ENCODE data around the gene PNMA8B. TPM values are rescaled to one million over a fixed set of nuclear protein-coding genes. Genes with fewer than 3 reads are reported as not detected.
A peak's percentile ranks its signal among the peaks of the same experiment; 100 is the strongest.

The PNMA8B gene
- total and polyA plus RNA-seq, 8 donors: 1.4 to 5.2 (median 3.9) TPM

GRCh38 chr19:46491975-46492682, 3.5 kb downstream of the PNMA8B start:
- no peak for TF ChIP-seq CTCF (IDR thresholded peaks at IDR 0.05)
- Histone ChIP-seq H3K4me3 (no peak overlapping the region), H3K9me3 (no peaks in the 10 kb centered on the region), H3K27me3 (peaks cover 34 to 98% of the 10 kb centered on the region in 2 donors), H3K4me1 (peaks cover 15 to 40% of the 10 kb centered on the region in 2 donors), H3K36me3 (no peaks in the 10 kb centered on the region), H3K27ac (no peak overlapping the region)
- ATAC-seq: no peak
- intact Hi-C loops (cut with DNase I): no loop called here
- DNase-seq: peak in 1 of 4 donors; percentile 58

DNA sequence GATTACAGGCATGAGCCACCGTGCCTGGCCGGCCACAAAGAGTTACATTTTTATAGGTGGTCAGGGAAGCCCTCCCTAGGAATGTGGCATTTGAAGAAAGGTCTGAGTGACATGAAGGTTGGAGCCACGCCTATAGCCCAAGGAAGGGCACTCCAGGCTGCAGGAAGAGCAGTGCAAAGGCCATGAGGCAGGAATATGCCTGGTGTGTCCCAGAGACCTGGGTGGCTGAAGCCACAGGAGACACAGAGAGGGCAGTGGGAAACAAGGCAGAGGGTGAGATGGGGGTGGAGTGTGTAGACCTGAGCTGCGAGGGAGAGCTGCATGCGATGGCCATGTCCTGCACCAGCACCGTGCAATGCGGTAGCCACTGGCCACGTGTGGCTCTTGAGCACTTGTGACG, 4.9 kb downstream of the PNMA8B start:
- DNase-seq (peak in 1 of 4 donors; percentile 37), ATAC-seq (no peak)
- H3K36me3 ChIP-seq: no peaks in the 10 kb centered on the region
- TF ChIP-seq CTCF (IDR thresholded peaks at IDR 0.05): no peak
- intact Hi-C loops (cut with DNase I): no loop called here
- no peaks in the 10 kb centered on the region for H3K9me3 ChIP-seq
- no peak overlapping the region for H3K27ac ChIP-seq
- H3K27me3 ChIP-seq: peaks cover 34 to 100% of the 10 kb centered on the region in 2 donors
- peaks cover 15 to 38% of the 10 kb centered on the region in 2 donors for H3K4me1 ChIP-seq
- H3K4me3 ChIP-seq: no peak overlapping the region

GRCh38 chr19:46489445-46490272, 6.0 kb downstream of the PNMA8B start:
- H3K27ac ChIP-seq: no peak overlapping the region
- intact Hi-C loops (cut with DNase I): loop anchor here in 1 of 2 donors (5.0 to 10.0 kb wide), 2 partner anchors 87 to 205 kb away; no protein-coding TSS in a partner anchor
- no peaks in the 10 kb centered on the region for H3K36me3 ChIP-seq
- H3K4me3 ChIP-seq: peak overlapping the region in 1 of 2 donors; percentile 3
- peaks cover 34 to 90% of the 10 kb centered on the region in 2 donors for H3K27me3 ChIP-seq
- ATAC-seq: peak; percentile 47
- peaks cover 15 to 30% of the 10 kb centered on the region in 2 donors for H3K4me1 ChIP-seq
- no peaks in the 10 kb centered on the region for H3K9me3 ChIP-seq
- DNase-seq: peak in 2 of 4 donors; percentile 66 to 82
- TF ChIP-seq CTCF (IDR thresholded peaks at IDR 0.05): no peak

- H3K36me3 ChIP-seq: no peaks in the 10 kb centered on the region
- no peaks in the 10 kb centered on the region for H3K9me3 ChIP-seq
- no peak for TF ChIP-seq CTCF (IDR thresholded peaks at IDR 0.05)
- DNase-seq (peak in 1 of 4 donors; percentile 34), ATAC-seq (no peak)
- no peak overlapping the region for H3K27ac ChIP-seq
- H3K4me1 ChIP-seq: peaks cover 15 to 22% of the 10 kb centered on the region in 2 donors
- H3K27me3 ChIP-seq: peaks cover 26 to 79% of the 10 kb centered on the region in 2 donors
- no peak overlapping the region for H3K4me3 ChIP-seq
- intact Hi-C loops (cut with DNase I): loop anchor here in 1 of 2 donors (5.0 to 10.0 kb wide), 2 partner anchors 86 to 204 kb away; no protein-coding TSS in a partner anchor
Measured at GRCh38 chr19:46488551-46488950, 7.1 kb downstream of the PNMA8B start.
